ENCODE results near the gene PNLIPRP1.

Gene PNLIPRP1

DNA sequence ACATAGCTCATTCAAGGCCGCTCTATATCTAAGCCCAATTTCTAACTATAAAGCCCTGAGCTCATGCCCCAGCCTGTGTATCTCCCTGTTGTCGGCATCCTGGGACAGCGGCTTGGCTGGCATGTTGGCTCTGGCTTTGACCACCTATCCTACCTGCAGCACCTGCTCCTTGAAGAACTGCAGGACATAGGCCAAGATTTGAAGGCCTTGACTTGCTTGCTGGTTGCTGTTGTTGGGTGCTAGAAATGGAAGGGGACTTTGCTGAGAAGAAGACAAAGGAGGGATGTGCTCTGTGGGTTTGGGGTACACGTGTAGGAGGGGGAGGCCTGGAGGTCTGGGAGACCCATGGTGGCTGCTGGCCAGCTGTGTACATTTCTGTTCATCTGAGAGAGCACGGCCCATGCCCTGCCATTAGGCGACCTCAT lies 41.1 kb downstream of the PNLIPRP1 start:
- no peak overlapping the region for H2BK12ac ChIP-seq (ENCODE audit: low read length)
- H3K79me1 ChIP-seq (ENCODE audit: low read depth, low read length), result no peaks in the 10 kb centered on the region
- H3K23ac ChIP-seq (ENCODE audit: low read depth, low read length, poor library complexity), result peak overlapping the region; percentile 23
- H4K91ac ChIP-seq (ENCODE audit: low read depth, low read length, poor library complexity), result no peak overlapping the region
- H3K4me1 ChIP-seq (ENCODE audit: control insufficient read depth in 2 of 2, insufficient read depth in 1 of 2, low read depth in 1 of 2, low read length in 2 of 2), result peaks cover 0 to 20% of the 10 kb centered on the region in 2 donors
- no peak overlapping the region for H3K27ac ChIP-seq (replicated peaks; ENCODE audit: low read length)
- H3K36me3 ChIP-seq (replicated peaks in 1 of 2; ENCODE audit: control insufficient read depth in 2 of 2, insufficient read depth in 2 of 2, low read length in 2 of 2), result no peaks in the 10 kb centered on the region
- no peak for DNase-seq (ENCODE audit: low spot score)
- no peak overlapping the region for H2AFZ ChIP-seq (ENCODE audit: low read length)
- H2AK5ac ChIP-seq (ENCODE audit: low read depth, low read length), result peak overlapping the region; percentile 39
- no peak overlapping the region for H3K4ac ChIP-seq (ENCODE audit: low read length)
- no peak overlapping the region for H3K14ac ChIP-seq (ENCODE audit: low read length)
- peak overlapping the region; percentile 73 for H2BK15ac ChIP-seq (ENCODE audit: low read length)
- no peak overlapping the region for H2BK120ac ChIP-seq (ENCODE audit: low read depth, low read length)
- H3K9ac ChIP-seq (ENCODE audit: low read depth, low read length, poor library complexity), result no peak overlapping the region
- no peak overlapping the region for H4K8ac ChIP-seq (ENCODE audit: low read depth, low read length)
- peaks cover 0 to 21% (median 0%) of the 10 kb centered on the region in 3 experiments for H3K27me3 ChIP-seq (ENCODE audit: control insufficient read depth in 3 of 3, insufficient read depth in 3 of 3, low read depth in 1 of 3, low read length in 3 of 3)
- no peak overlapping the region for H2BK5ac ChIP-seq (ENCODE audit: low read length)
- no peaks in the 10 kb centered on the region for H3K9me3 ChIP-seq (replicated peaks in 1 of 2; ENCODE audit: control insufficient read depth in 2 of 2, insufficient read depth in 1 of 2, low read depth in 1 of 2, low read length in 2 of 2)
- no peak overlapping the region for H3K4me3 ChIP-seq (ENCODE audit: low read length in 2 of 2)
- WGBS, 2 donors (ENCODE audit: extremely low coverage in 2 of 2, insufficient read length in 2 of 2, insufficient replicate concordance in 1 of 2), result no CpG with 5 or more reads among the region's 6 CpGs
- H3K18ac ChIP-seq (ENCODE audit: low read length), result peak overlapping the region; percentile 70
- no peak overlapping the region for H3K4me2 ChIP-seq (ENCODE audit: insufficient read depth, low read length, poor library complexity, severe bottlenecking)

DNA sequence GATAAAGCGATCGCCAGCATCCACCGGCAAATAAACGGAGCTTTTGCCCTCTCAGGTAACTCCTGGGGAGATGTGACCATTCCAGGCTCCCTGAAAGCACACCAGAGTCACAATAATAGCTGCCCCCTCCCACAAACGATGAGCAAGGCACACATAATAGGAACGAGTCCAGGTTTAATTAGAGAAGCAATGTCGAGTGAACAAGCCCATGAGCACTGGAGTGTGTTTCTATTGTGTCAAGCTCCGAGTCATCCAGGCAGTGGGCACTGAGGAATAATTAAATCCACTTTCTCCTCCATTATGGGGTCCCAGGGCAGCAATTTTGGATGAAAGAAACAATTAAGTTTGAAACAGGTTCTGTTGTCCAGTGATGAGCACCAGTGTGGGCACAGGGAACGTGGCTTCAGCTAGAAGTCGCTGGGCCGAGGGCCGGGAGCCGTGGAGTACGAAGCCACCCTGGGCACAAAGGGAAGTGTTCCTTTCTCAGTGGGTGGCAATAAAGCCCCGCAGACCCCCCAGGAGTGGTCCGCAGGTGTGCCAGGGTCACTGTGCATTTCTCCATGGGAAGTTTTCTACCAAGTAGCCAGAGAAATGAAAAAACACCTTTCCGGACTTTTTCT lies 41.9 kb downstream of the PNLIPRP1 start:
- Histone ChIP-seq H3K27me3 (ENCODE audit: control insufficient read depth in 3 of 3, insufficient read depth in 3 of 3, low read depth in 1 of 3, low read length in 3 of 3) (peaks cover 0 to 12% (median 0%) of the 10 kb centered on the region in 3 experiments), H2BK12ac (ENCODE audit: low read length) (no peak overlapping the region), H3K36me3 (replicated peaks in 1 of 2; ENCODE audit: control insufficient read depth in 2 of 2, insufficient read depth in 2 of 2, low read length in 2 of 2) (no peaks in the 10 kb centered on the region), H3K27ac (replicated peaks; ENCODE audit: low read length) (no peak overlapping the region), H3K4me3 (ENCODE audit: low read length in 2 of 2) (no peak overlapping the region), H4K8ac (ENCODE audit: low read depth, low read length) (no peak overlapping the region), H3K4me2 (ENCODE audit: insufficient read depth, low read length, poor library complexity, severe bottlenecking) (no peak overlapping the region), H3K14ac (ENCODE audit: low read length) (no peak overlapping the region), H3K18ac (ENCODE audit: low read length) (no peak overlapping the region), H2AK5ac (ENCODE audit: low read depth, low read length) (no peak overlapping the region), H2BK120ac (ENCODE audit: low read depth, low read length) (no peak overlapping the region), H3K23ac (ENCODE audit: low read depth, low read length, poor library complexity) (no peak overlapping the region), H3K4me1 (ENCODE audit: control insufficient read depth in 2 of 2, insufficient read depth in 1 of 2, low read depth in 1 of 2, low read length in 2 of 2) (peaks cover 0 to 20% of the 10 kb centered on the region in 2 donors), H4K91ac (ENCODE audit: low read depth, low read length, poor library complexity) (no peak overlapping the region), H3K79me1 (ENCODE audit: low read depth, low read length) (no peaks in the 10 kb centered on the region), H3K4ac (ENCODE audit: low read length) (no peak overlapping the region), H2BK5ac (ENCODE audit: low read length) (no peak overlapping the region), H3K9ac (ENCODE audit: low read depth, low read length, poor library complexity) (no peak overlapping the region), H3K9me3 (replicated peaks in 1 of 2; ENCODE audit: control insufficient read depth in 2 of 2, insufficient read depth in 1 of 2, low read depth in 1 of 2, low read length in 2 of 2) (no peaks in the 10 kb centered on the region), H2AFZ (ENCODE audit: low read length) (no peak overlapping the region), H2BK15ac (ENCODE audit: low read length) (no peak overlapping the region)
- WGBS, 2 donors (ENCODE audit: extremely low coverage in 2 of 2, insufficient read length in 2 of 2, insufficient replicate concordance in 1 of 2), result no CpG with 5 or more reads among the region's 17 CpGs
- no peak for DNase-seq (ENCODE audit: low spot score)

DNA sequence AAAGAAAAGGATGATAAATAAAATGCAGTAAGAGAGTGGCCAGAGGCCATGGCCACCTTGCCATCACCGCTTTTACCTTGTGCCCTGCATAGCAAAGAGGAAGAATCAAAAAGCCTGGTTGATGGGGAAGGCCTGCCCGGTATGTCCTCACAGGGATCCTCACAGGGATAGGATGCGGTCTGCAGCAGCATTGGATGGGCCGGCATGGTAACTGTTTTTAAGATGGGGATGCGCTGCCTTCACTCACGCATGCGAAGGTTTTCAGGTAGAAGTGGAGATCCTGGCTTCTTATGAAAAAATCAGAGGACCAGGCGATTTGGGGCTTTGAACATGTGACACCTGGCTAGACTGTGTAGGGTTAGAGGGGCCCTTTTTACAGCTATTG lies 42.4 kb downstream of the PNLIPRP1 start:
- Histone ChIP-seq H2AK5ac (ENCODE audit: low read depth, low read length) (no peak overlapping the region), H3K27ac (replicated peaks; ENCODE audit: low read length) (no peak overlapping the region), H3K23ac (ENCODE audit: low read depth, low read length, poor library complexity) (no peak overlapping the region), H3K79me1 (ENCODE audit: low read depth, low read length) (no peaks in the 10 kb centered on the region), H3K4ac (ENCODE audit: low read length) (no peak overlapping the region), H3K4me2 (ENCODE audit: insufficient read depth, low read length, poor library complexity, severe bottlenecking) (no peak overlapping the region), H3K9ac (ENCODE audit: low read depth, low read length, poor library complexity) (no peak overlapping the region), H3K9me3 (replicated peaks in 1 of 2; ENCODE audit: control insufficient read depth in 2 of 2, insufficient read depth in 1 of 2, low read depth in 1 of 2, low read length in 2 of 2) (no peaks in the 10 kb centered on the region), H2BK12ac (ENCODE audit: low read length) (no peak overlapping the region), H3K4me1 (ENCODE audit: control insufficient read depth in 2 of 2, insufficient read depth in 1 of 2, low read depth in 1 of 2, low read length in 2 of 2) (peaks cover 0 to 20% of the 10 kb centered on the region in 2 donors), H3K27me3 (ENCODE audit: control insufficient read depth in 3 of 3, insufficient read depth in 3 of 3, low read depth in 1 of 3, low read length in 3 of 3) (peaks cover 0 to 9% (median 0%) of the 10 kb centered on the region in 3 experiments), H4K8ac (ENCODE audit: low read depth, low read length) (no peak overlapping the region), H3K14ac (ENCODE audit: low read length) (no peak overlapping the region), H2AFZ (ENCODE audit: low read length) (no peak overlapping the region), H2BK120ac (ENCODE audit: low read depth, low read length) (no peak overlapping the region), H3K18ac (ENCODE audit: low read length) (no peak overlapping the region), H2BK5ac (ENCODE audit: low read length) (no peak overlapping the region), H4K91ac (ENCODE audit: low read depth, low read length, poor library complexity) (no peak overlapping the region), H3K36me3 (replicated peaks in 1 of 2; ENCODE audit: control insufficient read depth in 2 of 2, insufficient read depth in 2 of 2, low read length in 2 of 2) (no peaks in the 10 kb centered on the region), H3K4me3 (ENCODE audit: low read length in 2 of 2) (no peak overlapping the region), H2BK15ac (ENCODE audit: low read length) (no peak overlapping the region)
- DNase-seq (ENCODE audit: low spot score), result no peak
- WGBS, 2 donors (ENCODE audit: extremely low coverage in 2 of 2, insufficient read length in 2 of 2, insufficient replicate concordance in 1 of 2), result no CpG with 5 or more reads among the region's 8 CpGs

DNA sequence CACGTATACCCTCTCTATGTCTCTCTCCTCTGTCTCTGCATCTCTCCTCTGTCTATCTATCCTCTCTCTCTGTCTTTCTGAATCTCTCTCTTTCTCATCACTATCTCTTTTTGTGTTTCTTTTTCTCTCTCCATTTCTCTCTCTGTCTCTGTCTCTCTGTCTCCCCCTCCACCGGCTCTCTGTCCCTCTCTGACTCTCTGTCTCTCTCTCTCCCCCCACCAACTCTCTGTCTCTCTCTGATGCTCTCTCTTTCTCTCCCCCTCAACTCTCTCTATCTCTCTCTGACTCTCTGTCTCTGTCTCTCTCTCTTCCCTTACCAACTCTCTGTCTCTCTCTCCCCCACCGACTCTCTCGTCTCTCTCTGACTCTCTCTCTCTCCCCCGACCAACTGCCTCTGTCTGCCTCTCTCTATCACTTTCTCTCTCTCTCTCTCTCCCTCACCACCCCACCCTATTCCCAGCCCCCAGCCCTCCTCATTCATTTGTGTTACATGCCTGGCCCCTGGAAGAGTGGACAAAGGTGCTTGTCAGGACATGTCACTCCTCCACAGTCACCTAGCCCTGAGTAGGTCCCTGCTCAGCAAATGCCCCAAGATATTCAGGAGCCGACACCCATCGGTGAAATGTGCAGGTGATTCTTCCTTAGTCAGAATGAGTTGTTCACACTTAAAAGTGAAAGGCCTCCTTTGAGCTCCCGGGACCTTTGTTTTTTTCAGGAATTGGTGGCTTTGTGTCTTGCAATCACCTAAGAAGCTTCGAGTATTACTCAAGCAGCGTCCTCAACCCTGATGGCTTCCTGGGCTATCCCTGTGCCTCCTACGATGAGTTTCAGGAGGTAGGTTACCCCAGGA lies 43.6 kb downstream of the PNLIPRP1 start:
- Histone ChIP-seq H3K4me2 (ENCODE audit: insufficient read depth, low read length, poor library complexity, severe bottlenecking) (no peak overlapping the region), H3K79me1 (ENCODE audit: low read depth, low read length) (no peaks in the 10 kb centered on the region), H2BK15ac (ENCODE audit: low read length) (no peak overlapping the region), H3K4ac (ENCODE audit: low read length) (no peak overlapping the region), H3K9me3 (replicated peaks in 1 of 2; ENCODE audit: control insufficient read depth in 2 of 2, insufficient read depth in 1 of 2, low read depth in 1 of 2, low read length in 2 of 2) (no peaks in the 10 kb centered on the region), H3K9ac (ENCODE audit: low read depth, low read length, poor library complexity) (no peak overlapping the region), H2AK5ac (ENCODE audit: low read depth, low read length) (no peak overlapping the region), H2BK12ac (ENCODE audit: low read length) (no peak overlapping the region), H2BK5ac (ENCODE audit: low read length) (no peak overlapping the region), H4K8ac (ENCODE audit: low read depth, low read length) (no peak overlapping the region), H3K4me3 (ENCODE audit: low read length in 2 of 2) (no peak overlapping the region), H3K14ac (ENCODE audit: low read length) (no peak overlapping the region), H3K4me1 (ENCODE audit: control insufficient read depth in 2 of 2, insufficient read depth in 1 of 2, low read depth in 1 of 2, low read length in 2 of 2) (peaks cover 0 to 18% of the 10 kb centered on the region in 2 donors), H3K18ac (ENCODE audit: low read length) (no peak overlapping the region), H3K27me3 (ENCODE audit: control insufficient read depth in 3 of 3, insufficient read depth in 3 of 3, low read depth in 1 of 3, low read length in 3 of 3) (peaks cover 0 to 6% (median 0%) of the 10 kb centered on the region in 3 experiments), H2AFZ (ENCODE audit: low read length) (peak overlapping the region; percentile 55), H3K36me3 (replicated peaks in 1 of 2; ENCODE audit: control insufficient read depth in 2 of 2, insufficient read depth in 2 of 2, low read length in 2 of 2) (no peaks in the 10 kb centered on the region), H2BK120ac (ENCODE audit: low read depth, low read length) (no peak overlapping the region), H3K27ac (replicated peaks; ENCODE audit: low read length) (no peak overlapping the region), H3K23ac (ENCODE audit: low read depth, low read length, poor library complexity) (no peak overlapping the region), H4K91ac (ENCODE audit: low read depth, low read length, poor library complexity) (no peak overlapping the region)
- DNase-seq (ENCODE audit: low spot score), result no peak
- WGBS, 2 donors (ENCODE audit: extremely low coverage in 2 of 2, insufficient read length in 2 of 2, insufficient replicate concordance in 1 of 2), result no CpG with 5 or more reads among the region's 11 CpGs
